HG03432 (cell line): Measurements from ENCODE around the gene TREX2.

Experiments
- ATAC-seq: cut with Tn5 transposase; IDR thresholded peaks from one replicate; pipeline ENCODE4 v1.9.1; 2021; ENCODE audit warnings: mild to moderate bottlenecking, moderate library complexity; ENCODE audit not compliant: unreplicated experiment

The TREX2 gene, protein sequence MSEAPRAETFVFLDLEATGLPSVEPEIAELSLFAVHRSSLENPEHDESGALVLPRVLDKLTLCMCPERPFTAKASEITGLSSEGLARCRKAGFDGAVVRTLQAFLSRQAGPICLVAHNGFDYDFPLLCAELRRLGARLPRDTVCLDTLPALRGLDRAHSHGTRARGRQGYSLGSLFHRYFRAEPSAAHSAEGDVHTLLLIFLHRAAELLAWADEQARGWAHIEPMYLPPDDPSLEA

DNA sequence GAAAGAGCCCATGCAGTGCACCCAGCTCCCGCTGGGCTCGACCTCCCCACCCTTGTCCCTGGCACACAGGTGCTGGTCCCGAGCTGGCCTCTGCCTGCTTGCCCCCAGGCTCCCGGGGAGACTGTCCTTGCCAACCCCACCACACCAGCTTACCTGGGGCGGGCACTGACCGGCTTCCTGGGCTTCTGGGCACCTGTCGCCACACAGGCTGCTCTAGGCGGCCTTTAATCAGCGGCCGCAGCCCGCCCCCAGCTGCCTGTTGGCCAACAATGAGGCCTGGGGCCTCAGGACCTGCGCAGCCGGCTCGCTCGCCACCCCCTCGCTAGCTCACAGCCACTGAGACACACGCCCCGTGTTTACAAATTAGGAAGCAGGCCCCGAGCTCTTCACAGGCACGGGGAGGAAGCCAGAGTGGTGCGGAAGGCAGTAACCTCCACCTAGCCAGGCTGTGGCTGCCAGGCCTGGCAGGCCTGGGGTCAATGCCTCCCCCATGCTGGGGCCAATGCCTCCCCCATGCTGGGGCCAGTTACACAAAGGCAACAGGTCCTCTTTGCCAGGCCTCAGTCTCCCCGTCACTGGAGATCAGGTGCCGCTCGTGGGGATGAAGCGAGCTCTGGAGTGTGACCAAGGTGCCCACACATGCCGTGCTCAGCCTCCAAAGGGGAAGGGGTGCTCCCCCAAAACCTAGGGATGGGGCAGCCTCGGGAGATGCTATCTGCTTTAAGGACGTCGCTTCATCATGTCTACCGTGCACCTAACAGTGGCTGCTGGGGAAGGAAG lies at the start of gene TREX2:
Gene TREX2 (minus strand): TSS at position 201 of the 780 bp plus-strand sequence. CDS start 626 bp downstream, outside the sequence.
- ATAC-seq, result no peak

DNA sequence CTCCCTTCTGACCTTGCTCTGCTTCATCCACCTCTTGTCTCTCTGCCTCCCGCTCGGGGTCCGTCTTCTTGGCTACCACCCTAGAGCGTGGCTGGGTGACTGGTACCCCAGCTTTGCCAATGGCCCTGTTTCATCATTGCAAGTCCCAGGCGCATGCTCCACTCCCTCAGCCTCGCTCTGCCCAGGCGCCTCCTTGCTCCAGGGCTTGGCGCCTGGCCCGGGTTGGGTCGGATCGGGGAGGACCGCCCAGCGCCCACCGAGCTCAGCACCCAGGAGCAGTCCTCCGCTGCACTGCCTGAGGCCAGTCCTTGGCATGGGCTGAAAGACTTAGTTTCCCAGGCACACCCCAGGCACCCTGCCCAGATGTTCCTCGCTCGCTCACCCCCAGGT lies 49.5 kb upstream of the TREX2 start:
- no peak for ATAC-seq

DNA sequence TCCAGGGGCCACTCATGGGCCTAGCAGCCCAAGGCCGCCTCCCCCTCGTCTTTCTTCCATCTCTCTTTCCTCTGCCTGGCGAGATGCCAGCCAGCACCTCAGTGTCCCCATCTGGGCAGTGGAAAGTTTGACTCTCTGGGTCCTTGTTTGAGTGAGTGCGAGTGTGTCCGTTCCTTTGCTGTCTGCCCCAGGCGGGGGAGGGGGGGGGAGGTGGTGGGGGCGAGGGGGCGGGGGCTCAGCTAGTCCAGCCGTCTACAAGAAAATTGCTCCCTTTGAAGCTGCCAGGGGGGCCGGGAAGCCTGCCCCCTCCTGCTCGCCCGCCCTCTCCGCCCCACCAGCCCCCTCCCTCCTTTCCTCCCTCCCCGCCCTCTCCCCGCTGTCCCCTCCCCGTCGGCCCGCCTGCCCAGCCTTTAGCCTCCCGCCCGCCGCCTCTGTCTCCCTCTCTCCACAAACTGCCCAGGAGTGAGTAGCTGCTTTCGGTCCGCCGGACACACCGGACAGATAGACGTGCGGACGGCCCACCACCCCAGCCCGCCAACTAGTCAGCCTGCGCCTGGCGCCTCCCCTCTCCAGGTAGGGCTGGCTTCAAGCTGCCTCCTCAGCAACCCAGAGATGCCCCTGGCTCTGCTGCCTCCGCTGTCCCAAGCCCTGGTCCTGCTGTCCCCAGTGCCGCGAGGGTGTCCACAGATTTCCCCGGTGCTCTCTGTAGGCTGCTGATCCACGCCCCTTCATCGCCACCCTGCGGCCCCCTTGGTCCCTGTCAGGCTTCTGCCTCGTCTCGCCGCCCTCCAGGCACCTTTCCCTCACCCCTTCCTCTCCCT lies 48.9 kb upstream of the TREX2 start, which contains the start of gene BGN:
Gene BGN (plus strand): TSS at position 440 of the 821 bp plus-strand sequence. CDS start 9,652 bp downstream, outside the sequence.
- no peak for ATAC-seq

DNA sequence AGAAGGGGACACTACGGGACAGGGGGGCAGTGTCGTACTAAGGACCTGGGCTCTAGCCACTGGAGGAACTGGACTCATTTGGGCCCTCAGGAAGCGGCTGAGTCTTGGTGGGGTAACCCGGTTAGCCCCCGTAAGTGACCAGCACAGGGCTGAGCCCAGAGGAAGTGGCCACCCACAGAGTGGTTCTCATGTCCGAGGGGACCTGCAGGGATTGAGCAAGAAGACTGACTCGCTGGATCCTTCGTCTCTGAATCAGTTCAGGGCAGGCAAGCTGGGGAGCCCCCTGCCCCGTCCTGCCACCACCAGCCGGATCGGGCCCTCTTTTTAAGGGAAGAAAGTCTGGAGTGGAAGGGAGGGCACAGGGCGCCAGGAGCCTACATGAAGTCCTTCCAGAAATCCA lies 48.2 kb upstream of the TREX2 start:
- no peak for ATAC-seq

DNA sequence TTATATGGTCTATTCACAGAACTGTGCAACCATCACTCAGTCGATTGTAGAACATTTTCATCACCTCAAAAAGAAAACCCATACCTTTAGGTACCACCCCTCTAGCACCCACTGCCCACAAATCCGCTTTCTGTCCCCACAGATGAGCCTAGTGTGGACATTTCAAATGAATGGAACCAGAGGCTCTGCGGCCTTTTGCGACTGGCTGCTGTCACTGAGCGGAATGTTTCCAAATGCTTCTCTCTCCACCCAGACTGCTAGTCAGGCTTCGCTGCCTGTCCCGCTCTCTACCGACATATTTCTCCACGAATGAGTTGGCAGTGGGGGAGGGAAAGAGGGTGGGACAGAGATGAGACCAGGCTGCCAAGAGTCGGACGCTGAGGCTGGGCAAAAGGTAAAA lies 47.2 kb upstream of the TREX2 start:
- no peak for ATAC-seq

DNA sequence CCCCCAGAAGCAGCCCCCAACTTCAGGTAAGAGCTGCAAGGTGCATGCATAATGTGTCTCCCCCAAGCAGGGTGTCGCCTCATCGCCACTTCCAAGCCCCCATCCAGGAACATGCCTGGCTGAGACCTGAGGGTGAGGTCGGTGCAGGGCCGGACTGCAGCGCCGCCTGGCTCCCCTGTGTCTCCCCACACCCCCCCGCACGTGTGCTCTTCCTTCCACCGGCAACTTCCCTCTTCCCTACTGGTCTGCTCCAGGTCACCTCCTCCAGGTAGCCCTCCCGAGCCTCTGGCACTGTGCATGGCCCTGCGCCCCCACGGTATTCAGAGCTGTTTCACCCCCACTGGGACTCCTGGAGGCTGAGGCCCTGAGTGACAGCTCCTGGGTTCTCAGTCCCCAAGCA lies 46.7 kb upstream of the TREX2 start:
- no peak for ATAC-seq

DNA sequence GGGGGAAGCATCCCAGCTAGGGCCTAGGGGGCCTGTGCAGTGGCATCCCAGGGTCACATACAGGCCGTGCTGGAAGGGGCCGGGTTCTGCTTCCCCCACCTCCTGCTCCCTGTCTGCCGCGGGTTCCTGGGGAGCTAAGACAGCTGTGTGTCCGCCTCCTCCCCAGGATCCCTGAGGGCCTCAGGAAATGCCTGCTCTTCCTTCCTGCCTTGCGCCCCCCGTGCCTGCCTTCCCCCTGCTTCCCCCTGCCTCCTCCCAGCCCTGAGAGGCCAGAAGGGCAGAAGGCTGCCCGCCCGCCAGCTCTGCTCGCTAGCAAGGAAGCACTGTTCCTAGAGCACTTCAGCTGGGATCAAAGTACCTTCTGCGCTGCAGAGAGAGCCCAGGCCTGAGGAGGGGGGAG lies 46.1 kb upstream of the TREX2 start:
- ATAC-seq, result no peak

DNA sequence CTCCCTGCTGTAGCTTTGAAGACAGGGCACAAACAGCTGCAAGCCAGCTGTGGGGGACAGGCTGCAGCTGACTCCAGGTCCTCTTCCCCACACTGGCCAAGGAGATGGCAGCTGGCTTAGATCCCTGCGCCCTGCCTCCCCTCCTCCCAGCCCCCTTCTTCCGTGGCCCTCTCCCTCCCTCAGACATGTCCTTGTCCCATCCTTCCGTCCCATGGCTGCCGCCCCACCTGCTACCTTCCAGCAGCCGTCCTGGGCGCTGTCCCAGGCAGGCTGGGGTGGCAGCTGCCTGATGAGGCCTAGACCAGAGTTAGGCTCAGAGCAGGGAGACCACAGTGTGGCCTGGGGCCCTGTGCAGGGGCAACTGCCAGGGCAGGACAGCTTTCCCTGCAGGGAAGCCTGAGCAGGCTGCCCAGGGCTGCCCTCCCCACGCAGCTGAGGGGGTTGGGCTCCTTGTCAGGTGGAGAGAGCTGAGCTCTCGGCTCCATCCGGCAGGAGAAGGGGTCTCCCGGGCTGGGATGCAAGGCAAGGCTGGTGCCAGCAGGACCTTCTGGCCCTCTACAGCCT lies 45.6 kb upstream of the TREX2 start:
- no peak for ATAC-seq

DNA sequence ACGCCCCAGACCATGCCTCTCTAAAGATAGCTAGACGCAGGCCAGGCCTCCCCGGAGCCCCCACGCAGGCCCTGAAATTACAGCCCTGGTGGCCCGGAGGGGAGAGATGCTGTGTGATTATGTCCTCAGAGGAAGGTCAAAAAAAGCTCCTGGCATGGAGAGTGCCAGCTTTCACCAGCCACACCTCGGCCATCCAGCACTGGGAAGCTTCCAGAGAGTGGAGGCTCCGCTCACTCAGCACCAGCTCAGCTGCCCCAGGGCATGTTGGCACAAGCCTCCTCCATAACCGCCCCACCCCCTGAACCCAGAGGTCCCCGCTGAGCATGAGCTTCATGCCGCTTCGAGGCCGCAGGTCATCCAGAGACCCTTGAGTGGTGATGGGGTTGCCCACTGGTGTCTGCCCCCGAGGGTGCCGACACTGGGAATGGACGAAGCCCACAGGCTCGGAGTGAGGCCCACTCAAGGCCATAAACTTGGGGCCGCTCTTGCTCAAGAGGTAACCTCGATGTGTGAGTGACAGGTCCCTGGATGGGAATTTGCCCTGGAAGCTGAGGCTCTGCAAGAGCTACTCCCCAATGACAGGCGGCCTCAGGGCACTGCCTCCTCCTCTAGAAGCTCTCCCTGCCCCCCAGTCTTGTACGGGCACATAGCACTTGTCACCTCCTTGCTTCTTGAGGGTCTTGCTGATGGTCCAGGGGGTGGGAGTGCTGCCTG lies 44.5 kb upstream of the TREX2 start:
- ATAC-seq, result no peak

DNA sequence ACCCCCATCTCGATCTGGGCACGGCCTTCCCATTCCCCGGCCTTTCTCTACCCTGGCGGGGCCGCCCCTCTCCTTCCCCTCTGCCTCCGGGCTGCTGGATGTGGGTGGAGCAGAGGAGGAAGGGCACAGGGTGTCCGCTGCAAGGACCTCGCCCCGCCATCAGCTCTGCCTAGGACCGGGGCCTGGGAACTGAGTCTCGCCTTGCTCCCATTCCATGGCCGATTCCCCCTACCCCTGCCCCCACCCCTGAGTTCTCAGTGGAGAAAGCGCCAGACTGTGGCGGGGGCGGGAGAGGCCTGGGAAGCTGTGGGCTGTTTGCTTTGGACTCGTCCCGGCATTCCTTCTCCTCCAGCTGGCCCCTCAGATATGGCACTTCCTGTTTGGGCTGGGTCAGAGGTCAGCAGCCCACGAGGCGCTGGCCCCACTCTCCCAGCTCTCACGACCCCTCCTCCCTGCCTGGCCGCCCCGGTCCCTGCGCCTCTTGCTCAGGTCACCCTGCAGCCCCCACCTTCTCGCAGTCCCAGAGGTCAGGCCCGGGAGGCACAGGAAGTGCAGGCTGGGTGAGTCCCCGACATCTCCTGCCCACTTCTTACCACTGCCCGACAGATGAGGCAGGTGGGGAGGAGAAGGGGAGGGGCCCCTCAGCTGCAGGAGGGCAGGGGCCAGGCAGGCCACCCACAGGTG lies 42.5 kb upstream of the TREX2 start:
- ATAC-seq, result no peak

DNA sequence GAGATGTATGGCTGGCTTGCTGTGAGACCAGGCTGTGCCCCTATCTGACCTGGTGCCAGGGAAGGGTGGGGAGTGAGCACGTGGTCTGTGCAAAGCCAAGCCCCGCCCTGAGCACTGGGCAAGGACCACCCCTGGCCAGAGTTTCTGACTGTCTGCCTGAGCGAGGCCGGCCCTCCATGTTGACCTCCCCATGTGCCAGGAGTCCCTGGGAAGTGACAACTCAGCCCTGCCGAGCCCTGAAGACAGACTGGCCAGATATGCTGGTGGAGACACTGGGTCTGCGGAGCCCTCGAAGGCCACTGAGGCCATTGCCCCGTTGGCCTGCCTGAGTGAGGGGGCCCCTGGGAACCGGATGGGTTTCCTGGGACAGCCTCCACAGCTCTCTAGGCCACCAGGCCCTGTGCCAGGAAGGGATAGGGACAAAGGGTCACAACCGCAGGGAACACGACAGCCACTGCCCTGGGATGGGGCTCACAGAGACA lies 41.8 kb upstream of the TREX2 start:
- no peak for ATAC-seq

DNA sequence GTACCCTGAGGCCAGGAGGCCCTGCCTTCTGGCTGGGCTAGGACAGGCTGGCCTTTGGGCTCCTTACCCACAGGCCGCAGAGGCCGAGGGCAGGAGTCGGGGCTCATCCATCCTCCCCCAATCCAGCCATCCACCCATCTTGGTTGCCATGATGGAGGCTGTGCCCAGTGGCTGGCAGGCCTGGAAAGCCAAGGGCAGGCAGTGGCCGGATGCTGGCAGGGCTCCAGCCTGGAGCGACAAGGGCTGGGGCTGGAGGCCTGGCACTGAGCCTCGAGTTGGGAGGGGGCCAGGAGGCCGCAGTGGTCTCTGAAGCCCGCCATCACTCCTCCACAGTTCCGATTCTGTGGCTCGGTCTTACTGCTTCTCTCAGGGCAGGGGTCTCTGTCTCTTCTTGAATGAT lies 40.3 kb upstream of the TREX2 start:
- no peak for ATAC-seq

DNA sequence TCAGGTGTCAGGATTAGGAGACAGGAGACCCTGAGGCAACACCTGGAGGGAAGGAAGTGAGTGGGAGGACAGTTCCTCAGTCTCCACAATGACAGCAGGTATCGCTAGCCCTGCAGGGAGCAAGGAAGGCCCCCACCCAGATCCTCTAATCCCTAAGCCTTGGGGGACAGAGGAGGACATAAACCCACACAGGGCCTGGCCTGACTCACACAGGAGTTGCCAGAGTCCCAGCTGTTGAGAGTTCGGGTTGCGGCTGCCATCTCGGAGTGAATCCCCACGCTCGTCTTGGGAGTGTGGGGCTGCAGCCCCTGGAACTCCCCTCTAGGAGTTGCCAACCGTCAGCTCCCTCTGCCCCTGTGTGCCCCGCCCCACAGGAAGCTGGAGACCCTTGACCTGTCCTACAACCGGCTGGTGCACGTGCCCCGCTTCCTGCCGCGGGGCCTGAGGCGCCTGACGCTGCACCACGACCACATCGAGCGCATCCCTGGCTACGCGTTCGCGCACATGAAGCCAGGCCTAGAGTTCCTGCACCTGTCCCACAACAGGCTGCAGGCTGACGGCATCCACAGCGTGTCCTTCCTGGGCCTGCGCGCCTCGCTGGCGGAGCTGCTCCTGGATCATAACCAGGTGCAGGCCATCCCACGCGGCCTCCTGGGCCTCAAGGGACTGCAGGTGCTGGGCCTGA lies 39.7 kb upstream of the TREX2 start:
- no peak for ATAC-seq

DNA sequence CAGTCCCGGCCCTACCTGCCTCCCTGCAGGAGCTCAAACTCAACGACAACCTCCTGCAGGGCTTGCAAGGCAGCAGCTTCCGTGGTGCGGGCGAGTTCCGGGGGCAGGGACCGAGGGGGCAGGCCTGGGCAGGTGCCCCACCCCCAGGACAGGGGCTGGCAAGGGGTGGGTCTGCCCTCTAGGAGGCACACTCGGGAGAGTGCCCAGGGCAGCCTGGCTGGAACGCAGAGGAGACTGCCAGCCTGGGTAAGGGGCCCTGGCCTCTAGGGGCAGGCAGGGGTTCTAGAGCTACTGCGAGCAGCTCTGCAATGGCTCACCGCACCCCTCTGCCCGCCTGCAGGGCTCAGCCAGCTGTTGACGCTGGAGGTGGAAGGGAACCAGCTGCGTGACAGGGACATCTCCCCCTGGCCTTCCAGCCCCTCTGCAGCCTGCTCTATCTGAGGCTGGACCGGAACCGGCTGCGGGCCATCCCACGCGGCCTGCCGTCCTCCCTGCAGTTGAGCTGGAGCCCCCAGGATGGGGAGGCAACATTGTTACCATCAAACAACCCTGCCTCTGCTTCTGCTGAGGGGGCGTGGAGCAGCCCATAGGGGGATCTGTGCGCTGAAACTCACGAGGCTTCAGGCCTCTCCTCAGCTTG lies 36.6 kb upstream of the TREX2 start:
- ATAC-seq, result no peak

DNA sequence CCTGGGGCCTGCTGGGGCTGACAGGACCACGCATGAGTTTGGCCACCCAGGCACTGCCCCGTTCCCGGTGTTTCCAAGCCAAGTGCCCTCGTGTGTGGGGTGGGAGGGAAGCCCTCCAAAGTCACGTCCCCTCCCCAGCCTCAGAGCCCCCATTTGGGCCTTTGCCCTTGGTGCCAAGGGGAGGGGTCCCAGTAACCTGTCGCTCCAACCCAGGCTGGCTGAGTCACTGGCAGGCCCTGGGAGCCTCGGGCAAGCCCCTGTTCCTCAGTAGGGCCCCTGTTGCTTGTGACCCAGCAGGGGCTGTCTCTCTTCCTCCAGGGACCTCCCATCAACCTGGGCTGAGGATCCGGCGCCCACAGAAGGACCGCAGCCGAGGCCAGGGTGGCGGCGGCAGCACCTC lies 35.2 kb upstream of the TREX2 start:
- no peak for ATAC-seq

DNA sequence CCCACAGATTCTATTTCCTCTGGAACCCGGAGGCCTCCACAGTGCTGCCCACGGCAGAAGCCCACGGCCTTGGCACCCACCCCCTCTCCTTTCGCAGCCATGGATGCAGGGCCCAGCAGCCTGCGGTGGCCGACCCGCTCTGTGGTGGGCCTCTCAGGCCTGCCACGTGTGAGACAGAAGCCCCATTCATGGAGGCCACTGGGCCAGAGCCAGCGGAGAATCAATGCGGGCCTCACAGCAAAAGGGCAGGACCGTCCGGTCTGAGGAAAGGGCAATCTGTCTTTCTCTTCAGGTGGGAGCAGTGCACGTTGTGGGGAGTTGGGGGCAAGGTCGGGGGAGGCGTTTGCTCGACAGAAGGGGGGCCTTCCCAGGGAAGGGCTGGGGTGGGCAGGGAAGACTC lies 32.9 kb upstream of the TREX2 start:
- no peak for ATAC-seq

DNA sequence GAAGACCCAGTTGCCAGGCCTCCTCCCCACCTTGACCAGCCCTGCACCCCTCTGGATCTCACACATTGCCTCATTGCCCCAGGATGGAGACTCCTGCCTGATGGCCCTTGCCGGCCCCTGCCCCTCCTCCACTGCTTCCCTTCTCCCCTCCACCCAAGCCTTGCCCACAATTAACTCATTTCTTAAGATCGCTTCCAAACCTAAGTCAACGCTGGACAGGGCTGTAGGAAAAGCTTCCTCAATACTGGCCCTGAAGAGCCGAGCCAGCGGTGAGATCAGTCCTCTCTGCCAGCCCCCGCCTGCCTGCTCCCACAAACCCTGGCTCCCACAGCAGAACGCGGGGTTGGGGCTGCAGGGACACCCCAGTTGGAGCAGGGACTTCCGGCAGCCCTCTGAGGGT lies 32.0 kb upstream of the TREX2 start:
- ATAC-seq, result no peak

DNA sequence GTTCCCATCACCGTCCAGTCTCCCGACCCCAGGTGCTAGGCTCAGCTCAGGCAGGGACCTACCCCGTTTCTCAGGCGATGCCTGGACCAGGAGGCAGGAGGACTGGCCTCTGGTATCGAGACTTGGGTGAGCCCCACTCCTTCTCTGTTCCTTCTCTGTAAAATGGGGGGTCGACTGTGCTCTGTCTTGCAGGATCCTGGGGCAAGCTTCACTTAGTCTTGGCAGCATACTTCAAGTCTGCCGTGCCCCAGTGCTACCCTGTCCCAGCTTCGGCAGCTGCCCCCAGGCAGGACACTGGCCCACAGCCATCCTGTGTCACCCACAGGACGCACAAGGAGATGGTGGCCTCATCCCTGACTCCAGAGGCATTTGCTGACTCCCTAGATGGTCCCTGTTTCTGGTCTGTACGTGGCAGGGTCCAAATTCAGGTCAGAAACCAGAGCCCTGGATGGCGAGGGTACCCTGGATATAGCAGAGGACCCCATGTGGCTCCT lies 31.6 kb upstream of the TREX2 start:
- ATAC-seq, result no peak
